Left renal pelvis (tissue), 4 donors: ENCODE measurements around the gene CDH23. TPM values are rescaled to one million over a fixed set of nuclear protein-coding genes. Genes with fewer than 3 reads are reported as not detected.

ENCODE experiments used
- DNase-seq, 4 donors: peaks; one replicate each; pipeline ENCODE4 v3.0.0-alpha.2; 2013; ENCODE audit warnings: low read depth in 4 of 4, low spot score in 3 of 4
- polyA plus RNA-seq, 4 donors: library from polyadenylated mRNA; unstranded; fragments of 120-200 nt; gene quantifications; one replicate each; pipeline ENCODE4 v1.2.1, GENCODE V29; 2013; ENCODE audit not compliant: insufficient read length in 4 of 4

Gene CDH23
- polyA plus RNA-seq, 4 donors: 1.5 to 28.3 (median 2.7) TPM

DNA sequence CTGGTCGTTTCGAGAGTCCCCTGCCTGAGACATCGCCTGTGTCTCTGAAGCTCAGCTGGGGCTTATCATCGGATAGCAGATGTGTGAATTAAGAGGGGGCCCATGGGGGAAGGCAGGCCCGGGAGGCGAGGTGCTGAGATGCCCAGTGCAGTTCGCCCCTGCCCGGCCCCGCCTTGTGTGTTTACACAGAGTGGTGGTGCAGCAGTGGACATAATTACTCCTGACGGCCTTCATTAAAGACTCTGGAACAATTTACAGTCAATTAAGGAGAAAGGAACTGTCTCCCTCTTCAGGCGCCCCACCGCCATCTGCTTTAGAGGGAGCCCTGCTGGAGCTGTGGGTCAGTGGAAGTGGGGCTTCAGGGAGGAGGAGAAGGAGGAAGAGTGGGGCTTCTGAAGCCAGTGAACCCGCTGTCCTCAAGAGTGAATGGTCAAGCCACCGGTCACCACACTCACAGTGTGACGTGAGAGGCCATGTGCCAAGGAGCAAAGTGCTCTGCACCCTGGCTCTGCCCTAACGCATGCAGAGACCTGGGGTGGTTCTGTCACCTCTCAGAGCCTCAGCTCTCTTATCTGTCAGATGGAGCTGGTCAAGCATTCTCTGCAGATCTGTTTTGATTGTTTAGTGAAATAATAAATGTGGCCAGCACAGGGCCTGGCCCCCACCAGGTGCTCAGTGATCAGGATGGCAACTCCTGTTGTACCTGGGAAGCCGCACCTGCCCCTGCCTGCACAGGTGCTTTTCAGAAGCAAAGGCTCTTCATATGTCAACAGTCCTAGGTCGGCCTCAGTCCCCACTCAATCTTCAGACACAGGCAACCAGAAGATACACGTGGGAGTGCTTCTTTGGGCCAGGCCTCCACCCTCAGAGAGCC lies 65.6 kb downstream of the CDH23 start:
- DNase-seq: no peak

GRCh38 chr10:71463111-71463510 lies 66.4 kb downstream of the CDH23 start:
- no peak for DNase-seq

DNA sequence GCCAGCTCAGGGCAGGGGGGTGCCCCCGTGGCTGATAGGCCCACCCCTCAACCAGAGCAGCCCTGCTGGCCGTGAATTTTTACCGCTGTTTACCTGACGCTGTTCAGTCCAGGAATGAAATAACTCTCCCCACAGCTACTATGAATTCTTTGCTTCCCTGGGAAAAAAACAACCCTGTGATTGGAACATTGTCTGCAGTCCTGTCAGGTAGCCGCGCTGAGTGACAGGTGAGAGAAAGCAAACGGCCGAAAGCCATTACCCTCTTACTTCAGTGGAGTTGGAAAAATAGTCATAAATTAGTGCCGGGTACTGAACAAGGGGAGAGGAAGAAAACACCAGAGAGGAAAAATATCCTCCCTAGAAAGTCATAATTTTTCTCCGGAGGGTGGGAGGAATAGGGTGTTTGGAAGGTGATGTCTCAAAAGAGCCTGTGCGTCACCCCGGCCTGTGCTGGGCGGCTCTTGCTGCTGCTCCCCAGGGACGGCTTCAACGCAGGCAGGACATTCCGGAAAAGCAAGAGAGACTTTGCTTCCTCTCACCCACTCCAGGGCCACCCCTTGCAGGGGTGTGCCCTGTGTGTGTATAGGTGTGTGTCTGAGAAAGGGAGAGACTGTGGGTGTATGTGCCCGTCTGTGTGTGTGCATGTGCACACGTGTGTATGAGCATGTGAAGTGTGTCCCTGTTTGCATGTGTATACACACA lies 69.0 kb downstream of the CDH23 start:
- no peak for DNase-seq

GRCh38 chr10:71466330-71466729 lies 69.6 kb downstream of the CDH23 start:
- no peak for DNase-seq

DNA sequence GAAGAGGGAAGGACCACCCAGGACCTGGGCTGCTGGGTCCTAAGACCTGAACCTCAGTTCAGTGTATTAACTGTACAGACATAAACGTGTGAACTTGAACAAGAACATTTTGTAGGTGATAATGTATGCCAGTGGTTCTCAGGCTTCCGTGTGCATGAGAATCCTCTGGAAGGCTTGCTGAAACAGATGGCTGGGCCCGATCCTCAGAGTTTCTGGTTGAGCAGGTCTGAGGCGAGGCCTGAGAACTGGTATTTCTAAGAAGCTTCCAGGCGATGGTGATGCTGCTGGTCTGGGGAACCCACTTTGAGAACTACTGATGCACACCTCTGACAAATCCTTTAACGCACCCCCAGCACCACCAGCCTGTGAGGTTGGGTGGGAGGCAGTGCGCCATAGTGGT lies 70.4 kb downstream of the CDH23 start:
- DNase-seq: no peak

DNA sequence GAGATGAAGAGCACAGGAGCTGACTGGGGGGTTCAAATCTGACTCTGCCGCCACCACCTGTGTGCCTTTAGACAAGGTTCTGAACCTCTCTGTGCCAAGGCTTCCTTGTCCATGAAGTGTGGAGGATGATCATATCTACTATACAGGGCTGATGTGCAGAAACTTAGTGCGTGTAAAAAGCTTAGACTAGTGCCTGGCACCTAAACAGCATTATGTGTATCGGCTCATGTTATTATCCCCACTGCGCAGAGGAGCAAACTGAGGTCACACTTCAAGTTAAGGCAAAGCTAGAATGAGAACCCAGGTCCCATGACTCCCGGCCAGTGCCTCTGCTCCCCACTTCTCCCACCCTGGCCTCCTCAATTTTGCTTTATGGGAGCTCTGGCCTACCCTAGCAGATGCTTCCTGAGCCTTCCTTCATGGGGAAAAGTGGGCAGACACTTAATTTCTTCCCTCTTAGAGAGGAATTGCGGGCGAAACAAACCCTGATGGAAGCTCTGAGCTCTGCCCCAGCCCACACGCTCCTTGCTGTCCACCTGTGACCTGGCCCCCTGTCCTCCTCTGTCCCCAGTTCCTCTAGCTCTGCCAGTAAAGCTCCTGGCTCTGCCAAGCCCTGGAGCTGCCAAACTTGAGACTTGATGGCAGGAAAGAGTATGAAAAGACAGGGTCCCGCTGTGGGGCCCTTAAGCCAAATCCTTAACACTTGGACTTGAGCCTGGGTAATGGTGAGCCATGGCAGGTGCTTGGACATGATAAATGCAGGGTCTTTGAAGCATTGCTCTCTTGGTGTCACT lies 71.0 kb downstream of the CDH23 start:
- DNase-seq: no peak

- no peak for DNase-seq
These were observed 71.8 kb downstream of the CDH23 start for GRCh38 chr10:71468363-71469094.

DNA sequence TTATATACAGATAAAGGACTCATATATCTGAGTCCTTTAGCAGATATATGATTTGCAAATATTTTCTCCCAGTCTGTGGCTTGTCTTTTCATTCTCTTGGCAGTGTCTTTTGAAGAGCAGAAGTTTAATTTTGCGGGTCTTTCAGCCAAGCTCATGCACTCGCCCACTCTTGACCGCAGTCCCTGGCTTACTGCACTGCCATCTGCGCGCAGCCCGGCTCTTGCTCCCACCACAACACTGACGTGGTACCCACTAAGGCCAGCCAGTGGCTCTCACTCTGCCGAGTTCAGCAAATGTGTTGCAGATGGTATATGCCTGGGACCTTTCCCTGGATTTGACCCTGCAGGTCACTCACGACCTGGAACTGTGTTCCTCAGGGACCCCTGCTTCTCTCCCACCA lies 74.3 kb downstream of the CDH23 start:
- no peak for DNase-seq

- DNase-seq: no peak
These were observed 75.2 kb downstream of the CDH23 start for GRCh38 chr10:71471957-71472365.

- no peak for DNase-seq
These were observed 75.7 kb downstream of the CDH23 start for GRCh38 chr10:71472466-71472865.

DNA sequence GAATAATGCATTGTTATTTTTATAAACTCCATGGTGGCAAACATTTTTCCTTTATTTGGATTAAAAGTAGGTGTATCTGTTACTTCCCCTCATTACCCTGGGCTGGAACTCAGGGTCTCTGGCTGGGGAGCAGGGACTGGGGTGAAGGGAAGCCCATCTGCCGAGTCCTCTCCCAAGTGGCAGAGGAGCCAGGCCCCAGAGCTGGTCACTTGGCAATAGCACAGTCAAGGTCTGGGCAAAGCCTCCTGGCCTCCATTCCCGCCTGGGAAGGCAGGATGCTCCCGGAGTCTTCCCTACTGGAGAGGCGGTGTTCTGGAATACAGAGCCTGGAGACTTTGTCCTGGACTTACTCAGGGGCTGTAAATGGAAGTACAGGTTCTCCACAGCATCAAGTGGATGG lies 76.2 kb downstream of the CDH23 start:
- no peak for DNase-seq

GRCh38 chr10:71473671-71474599 lies 77.2 kb downstream of the CDH23 start:
- DNase-seq: no peak

- no peak for DNase-seq
These were observed 78.1 kb downstream of the CDH23 start for GRCh38 chr10:71474702-71475242.

- DNase-seq: no peak
These were observed 78.6 kb downstream of the CDH23 start for GRCh38 chr10:71475243-71475871.

DNA sequence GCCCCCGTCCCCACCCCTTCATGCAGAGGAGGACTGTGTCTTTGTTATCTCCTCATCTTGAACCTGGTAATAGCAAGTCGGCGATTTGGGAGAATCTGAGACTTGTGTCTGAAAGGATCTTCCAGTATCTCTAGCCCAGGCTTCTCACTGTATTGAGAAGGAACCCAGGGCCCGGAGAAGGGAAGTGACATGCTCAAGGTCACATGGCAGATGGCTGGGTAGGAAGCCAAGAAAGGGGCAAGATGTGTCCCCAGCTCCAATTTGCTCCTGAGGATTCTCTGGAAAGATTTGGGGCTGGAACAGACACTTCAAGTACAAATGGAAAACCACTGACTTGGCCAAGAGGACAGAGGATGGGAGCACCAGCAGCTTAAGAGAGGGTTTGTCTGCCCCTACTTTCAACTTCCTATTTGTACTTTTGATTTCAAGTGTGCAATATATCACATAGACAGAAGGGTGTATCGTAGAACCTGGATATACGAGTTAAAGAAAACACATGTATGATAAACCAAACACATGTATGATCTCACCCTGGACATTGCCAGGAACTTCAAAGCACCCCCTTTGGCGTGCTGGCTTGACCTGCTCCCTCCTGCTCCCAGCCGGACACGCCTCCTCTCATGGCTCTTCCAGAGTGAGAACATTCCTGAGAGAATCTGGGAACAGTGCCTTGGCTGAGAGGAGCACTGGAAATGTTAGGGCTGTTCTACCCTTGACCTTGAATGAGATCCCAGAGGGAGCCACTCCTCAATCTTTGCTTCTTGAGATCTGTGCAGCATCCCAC lies 79.7 kb downstream of the CDH23 start:
- no peak for DNase-seq

DNA sequence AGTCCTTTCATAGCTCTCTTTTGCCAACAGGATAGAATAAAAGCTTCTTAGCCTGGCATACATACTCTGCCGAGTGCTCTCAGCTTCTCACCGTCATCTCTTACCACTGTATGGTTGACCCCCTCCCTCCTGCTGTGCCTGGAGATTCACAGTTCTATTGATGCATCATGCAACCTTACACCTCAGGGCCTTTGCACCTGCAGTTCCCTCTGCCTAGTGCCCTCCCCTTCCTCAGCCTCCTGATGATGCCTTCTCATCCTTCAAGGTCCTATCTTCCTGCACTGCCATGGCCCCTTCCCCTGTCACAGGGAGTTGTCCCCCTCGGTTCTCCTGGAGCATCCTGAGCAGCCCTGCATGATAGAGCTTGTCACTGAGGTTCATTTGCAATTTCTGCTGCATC lies 81.5 kb downstream of the CDH23 start:
- DNase-seq: no peak

DNA sequence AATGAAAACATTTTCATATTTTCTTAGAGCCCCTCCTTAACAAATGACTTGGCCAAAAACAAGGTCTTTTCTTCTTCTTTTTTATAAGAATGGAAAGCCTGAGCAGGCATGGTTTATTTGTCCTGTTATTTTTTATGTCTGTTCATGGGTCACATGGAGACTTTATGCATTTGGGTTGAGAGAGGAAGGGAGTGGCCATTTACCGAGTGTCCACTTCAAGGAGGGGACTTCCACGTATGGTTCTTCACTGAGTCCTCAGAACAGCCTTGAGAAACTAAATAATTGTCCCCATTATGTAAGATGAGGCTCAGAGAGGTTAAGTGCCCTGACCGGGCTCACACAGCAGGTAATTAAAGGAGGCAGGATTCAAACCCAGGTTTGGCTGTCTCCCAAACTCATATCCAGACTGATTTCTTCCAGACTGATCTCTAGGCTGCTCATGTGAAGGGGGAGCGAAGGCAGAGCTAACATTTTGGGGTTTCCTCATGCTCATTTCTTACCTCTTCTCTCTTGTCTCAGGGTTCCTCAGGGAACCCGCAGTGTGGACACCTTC lies 82.2 kb downstream of the CDH23 start:
- no peak for DNase-seq

DNA sequence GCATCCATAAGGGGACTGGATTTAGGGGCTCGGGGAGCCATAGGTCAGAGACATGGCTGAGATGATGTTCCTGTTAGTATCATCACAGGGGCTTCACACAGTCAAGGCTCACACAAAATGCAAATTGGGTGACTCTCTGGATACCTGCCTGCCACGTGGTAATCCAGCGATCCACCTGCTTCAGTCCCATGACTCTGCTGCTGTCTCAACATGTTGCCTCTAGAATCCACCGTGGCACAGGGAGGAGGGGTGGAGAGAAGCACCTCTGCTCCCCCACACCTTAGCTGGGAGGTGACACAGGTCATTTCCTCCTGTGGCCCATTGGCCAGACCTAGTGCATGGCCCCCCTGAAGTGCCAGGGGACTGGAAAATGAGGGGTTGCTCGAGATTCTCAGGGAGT lies 83.1 kb downstream of the CDH23 start:
- DNase-seq: no peak
